ENCODE data around the gene KRT85.

The KRT85 gene

GRCh38 chr12:52369809-52370208, 2.5 kb upstream of the KRT85 start:
- WGBS, 2 experiments = 90 to 92% methylated on average over 6 of the region's 6 CpGs
- H3K4me1 ChIP-seq (ENCODE audit: control insufficient read depth, insufficient read depth, low read length) = no peaks in the 10 kb centered on the region
- no peaks in the 10 kb centered on the region for H3K27me3 ChIP-seq (ENCODE audit: control insufficient read depth, insufficient read depth, low read length, poor library complexity, severe bottlenecking)
- H3K4me3 ChIP-seq (ENCODE audit: insufficient read depth, low read depth, low read length) = no peak overlapping the region
- no peaks in the 10 kb centered on the region for H3K9me3 ChIP-seq (ENCODE audit: control insufficient read depth, low read length)
- no peak overlapping the region for H3K27ac ChIP-seq (ENCODE audit: insufficient read depth, low read depth, low read length, poor library complexity, severe bottlenecking)
- H3K36me3 ChIP-seq (ENCODE audit: control insufficient read depth, insufficient read depth, low read length) = no peaks in the 10 kb centered on the region

GRCh38 chr12:52369211-52369610, 1.9 kb upstream of the KRT85 start:
- no peaks in the 10 kb centered on the region for H3K27me3 ChIP-seq (ENCODE audit: control insufficient read depth, insufficient read depth, low read length, poor library complexity, severe bottlenecking)
- no peak overlapping the region for H3K27ac ChIP-seq (ENCODE audit: insufficient read depth, low read depth, low read length, poor library complexity, severe bottlenecking)
- no peak overlapping the region for H3K4me3 ChIP-seq (ENCODE audit: insufficient read depth, low read depth, low read length)
- no peaks in the 10 kb centered on the region for H3K9me3 ChIP-seq (ENCODE audit: control insufficient read depth, low read length)
- H3K4me1 ChIP-seq (ENCODE audit: control insufficient read depth, insufficient read depth, low read length) = no peaks in the 10 kb centered on the region
- H3K36me3 ChIP-seq (ENCODE audit: control insufficient read depth, insufficient read depth, low read length) = no peaks in the 10 kb centered on the region
- 91% methylated on average over 3 of the region's 3 CpGs for WGBS, 2 experiments

GRCh38 chr12:52368508-52368907, 1.2 kb upstream of the KRT85 start:
- no peaks in the 10 kb centered on the region for H3K9me3 ChIP-seq (ENCODE audit: control insufficient read depth, low read length)
- H3K36me3 ChIP-seq (ENCODE audit: control insufficient read depth, insufficient read depth, low read length) = no peaks in the 10 kb centered on the region
- H3K27me3 ChIP-seq (ENCODE audit: control insufficient read depth, insufficient read depth, low read length, poor library complexity, severe bottlenecking) = no peaks in the 10 kb centered on the region
- no peaks in the 10 kb centered on the region for H3K4me1 ChIP-seq (ENCODE audit: control insufficient read depth, insufficient read depth, low read length)
- 55 to 61% methylated on average over 3 of the region's 3 CpGs for WGBS, 2 experiments
- H3K4me3 ChIP-seq (ENCODE audit: insufficient read depth, low read depth, low read length) = no peak overlapping the region
- H3K27ac ChIP-seq (ENCODE audit: insufficient read depth, low read depth, low read length, poor library complexity, severe bottlenecking) = no peak overlapping the region

- Histone ChIP-seq H3K27ac (ENCODE audit: insufficient read depth, low read depth, low read length, poor library complexity, severe bottlenecking) (no peak overlapping the region), H3K36me3 (ENCODE audit: control insufficient read depth, insufficient read depth, low read length) (no peaks in the 10 kb centered on the region), H3K27me3 (ENCODE audit: control insufficient read depth, insufficient read depth, low read length, poor library complexity, severe bottlenecking) (no peaks in the 10 kb centered on the region), H3K4me3 (ENCODE audit: insufficient read depth, low read depth, low read length) (no peak overlapping the region), H3K4me1 (ENCODE audit: control insufficient read depth, insufficient read depth, low read length) (no peaks in the 10 kb centered on the region), H3K9me3 (ENCODE audit: control insufficient read depth, low read length) (no peaks in the 10 kb centered on the region)
- 92 to 95% methylated on average over 6 of the region's 6 CpGs for WGBS, 2 experiments
Observed at GRCh38 chr12:52367876-52368275, 595 bp upstream of the KRT85 start.

GRCh38 chr12:52364901-52365489, 2.3 kb downstream of the KRT85 start:
- Histone ChIP-seq H3K36me3 (ENCODE audit: control insufficient read depth, insufficient read depth, low read length) (no peaks in the 10 kb centered on the region), H3K9me3 (ENCODE audit: control insufficient read depth, low read length) (no peaks in the 10 kb centered on the region), H3K4me1 (ENCODE audit: control insufficient read depth, insufficient read depth, low read length) (no peaks in the 10 kb centered on the region), H3K27ac (ENCODE audit: insufficient read depth, low read depth, low read length, poor library complexity, severe bottlenecking) (no peak overlapping the region), H3K27me3 (ENCODE audit: control insufficient read depth, insufficient read depth, low read length, poor library complexity, severe bottlenecking) (no peaks in the 10 kb centered on the region), H3K4me3 (ENCODE audit: insufficient read depth, low read depth, low read length) (no peak overlapping the region)
- WGBS, 2 experiments = 93 to 94% methylated on average over 14 of the region's 14 CpGs

- H3K4me3 ChIP-seq (ENCODE audit: insufficient read depth, low read depth, low read length) = no peak overlapping the region
- no peaks in the 10 kb centered on the region for H3K4me1 ChIP-seq (ENCODE audit: control insufficient read depth, insufficient read depth, low read length)
- 93 to 94% methylated on average over 6 to 7 of the region's 7 CpGs for whole genome bisulfite sequencing, 2 experiments
- no peak overlapping the region for H3K27ac ChIP-seq (ENCODE audit: insufficient read depth, low read depth, low read length, poor library complexity, severe bottlenecking)
- no peaks in the 10 kb centered on the region for H3K27me3 ChIP-seq (ENCODE audit: control insufficient read depth, insufficient read depth, low read length, poor library complexity, severe bottlenecking)
- H3K36me3 ChIP-seq (ENCODE audit: control insufficient read depth, insufficient read depth, low read length) = no peaks in the 10 kb centered on the region
- no peaks in the 10 kb centered on the region for H3K9me3 ChIP-seq (ENCODE audit: control insufficient read depth, low read length)
Observed at GRCh38 chr12:52364061-52364460, 3.2 kb downstream of the KRT85 start.

- H3K36me3 ChIP-seq (ENCODE audit: control insufficient read depth, insufficient read depth, low read length) = no peaks in the 10 kb centered on the region
- no peaks in the 10 kb centered on the region for H3K9me3 ChIP-seq (ENCODE audit: control insufficient read depth, low read length)
- H3K27me3 ChIP-seq (ENCODE audit: control insufficient read depth, insufficient read depth, low read length, poor library complexity, severe bottlenecking) = no peaks in the 10 kb centered on the region
- H3K4me1 ChIP-seq (ENCODE audit: control insufficient read depth, insufficient read depth, low read length) = no peaks in the 10 kb centered on the region
- no peak overlapping the region for H3K4me3 ChIP-seq (ENCODE audit: insufficient read depth, low read depth, low read length)
- H3K27ac ChIP-seq (ENCODE audit: insufficient read depth, low read depth, low read length, poor library complexity, severe bottlenecking) = no peak overlapping the region
- WGBS, 2 experiments = 94 to 95% methylated on average over 12 of the region's 12 CpGs
Observed at GRCh38 chr12:52363111-52363679, 4.1 kb downstream of the KRT85 start.

- Histone ChIP-seq H3K9me3 (ENCODE audit: control insufficient read depth, low read length) (no peaks in the 10 kb centered on the region), H3K4me3 (ENCODE audit: insufficient read depth, low read depth, low read length) (no peak overlapping the region), H3K27ac (ENCODE audit: insufficient read depth, low read depth, low read length, poor library complexity, severe bottlenecking) (no peak overlapping the region), H3K4me1 (ENCODE audit: control insufficient read depth, insufficient read depth, low read length) (no peaks in the 10 kb centered on the region), H3K27me3 (ENCODE audit: control insufficient read depth, insufficient read depth, low read length, poor library complexity, severe bottlenecking) (no peaks in the 10 kb centered on the region), H3K36me3 (ENCODE audit: control insufficient read depth, insufficient read depth, low read length) (no peaks in the 10 kb centered on the region)
- 86 to 87% methylated on average over 11 of the region's 11 CpGs for WGBS, 2 experiments
Observed at GRCh38 chr12:52362118-52362726, 5.1 kb downstream of the KRT85 start.

GRCh38 chr12:52361553-52361952, 5.7 kb downstream of the KRT85 start:
- H3K4me3 ChIP-seq (ENCODE audit: insufficient read depth, low read depth, low read length) = no peak overlapping the region
- no peaks in the 10 kb centered on the region for H3K9me3 ChIP-seq (ENCODE audit: control insufficient read depth, low read length)
- H3K27ac ChIP-seq (ENCODE audit: insufficient read depth, low read depth, low read length, poor library complexity, severe bottlenecking) = no peak overlapping the region
- 95 to 100% methylated on average over 1 of the region's 1 CpG for WGBS, 2 experiments
- H3K27me3 ChIP-seq (ENCODE audit: control insufficient read depth, insufficient read depth, low read length, poor library complexity, severe bottlenecking) = no peaks in the 10 kb centered on the region
- no peaks in the 10 kb centered on the region for H3K4me1 ChIP-seq (ENCODE audit: control insufficient read depth, insufficient read depth, low read length)
- H3K36me3 ChIP-seq (ENCODE audit: control insufficient read depth, insufficient read depth, low read length) = no peaks in the 10 kb centered on the region

GRCh38 chr12:52360663-52361271, 6.5 kb downstream of the KRT85 start:
- Histone ChIP-seq H3K4me3 (ENCODE audit: insufficient read depth, low read depth, low read length) (no peak overlapping the region), H3K27ac (ENCODE audit: insufficient read depth, low read depth, low read length, poor library complexity, severe bottlenecking) (no peak overlapping the region), H3K27me3 (ENCODE audit: control insufficient read depth, insufficient read depth, low read length, poor library complexity, severe bottlenecking) (no peaks in the 10 kb centered on the region), H3K36me3 (ENCODE audit: control insufficient read depth, insufficient read depth, low read length) (no peaks in the 10 kb centered on the region), H3K4me1 (ENCODE audit: control insufficient read depth, insufficient read depth, low read length) (no peaks in the 10 kb centered on the region), H3K9me3 (ENCODE audit: control insufficient read depth, low read length) (no peaks in the 10 kb centered on the region)
- whole genome bisulfite sequencing, 2 experiments = 92% methylated on average over 13 of the region's 13 CpGs
